ENCODE results near the gene TAS2R31.

- TF ChIP-seq TEAD4 (IDR thresholded peaks at IDR 0.05) (no peak), EGR1 (IDR thresholded peaks at IDR 0.05) (no peak), NFIC (IDR thresholded peaks at IDR 0.05) (no peak), MAX (IDR thresholded peaks at IDR 0.05) (no peak), CREB1 (IDR thresholded peaks at IDR 0.05; ENCODE audit: low read depth) (no peak), REST (IDR thresholded peaks at IDR 0.05; ENCODE audit: low read depth) (no peak), CEBPB (IDR thresholded peaks at IDR 0.05) (no peak), TCF12 (IDR thresholded peaks at IDR 0.05; ENCODE audit: low read depth) (no peak), ZBTB7A (IDR thresholded peaks at IDR 0.05; ENCODE audit: low read depth) (no peak), TAF1 (IDR thresholded peaks at IDR 0.05; ENCODE audit: low read depth) (no peak), RAD21 (IDR thresholded peaks at IDR 0.05; ENCODE audit: low read depth) (no peak), YY1 (IDR thresholded peaks at IDR 0.05; ENCODE audit: low read depth) (no peak), EP300 (IDR thresholded peaks at IDR 0.05; ENCODE audit: borderline replicate concordance) (no peak), FOXM1 (IDR thresholded peaks at IDR 0.05; ENCODE audit: borderline replicate concordance, low read depth) (no peak)
These were observed 49.0 kb downstream of the TAS2R31 start for GRCh38 chr12:10982244-10982643.

All from Ishikawa (cell line).